Endothelial cell of umbilical vein (primary cell): ENCODE results near the gene TMEM35B. TPM values are rescaled to one million over a fixed set of nuclear protein-coding genes. Genes with fewer than 3 reads are reported as not detected.

Experiments used
- BruUV-seq: library from RNA; stranded (reverse); fragments of 400-500 nt; replicated peaks from 2 replicates; lab custom pipeline; 2021; lab: Mats Ljungman, UMichigan
- CTCF ChIA-PET: fragments of 300-600, 350-600 bp; sonication (Branson Sonifier 250); formaldehyde crosslinking; loops from one replicate; lab custom pipeline; 2021; ENCODE audit warnings: antibody characterized with exemption, inconsistent platforms; lab: Charles Lee
- POLR2A ChIA-PET: fragments of 300-600, 350-600 bp; sonication (Branson Sonifier 250); formaldehyde crosslinking; loops from one replicate; lab custom pipeline; 2021; ENCODE audit warnings: antibody characterized with exemption, inconsistent platforms; lab: Charles Lee
- DNase-seq: peaks from one replicate; pipeline ENCODE4 v3.0.0-alpha.2; 2011; ENCODE audit warnings: low read depth, low spot score
- FAIRE-seq: peaks from 2 replicates; lab custom pipeline; 2011; peaks lifted over from hg19 to GRCh38; lab: Jason Lieb, UNC
- H2AFZ ChIP-seq: 2 replicates; pipeline ENCODE4 v1.6.0; 2012; ENCODE audit warnings: low read depth, low read length, control low read depth, inconsistent platforms
- H3K27ac ChIP-seq: 2 replicates; pipeline ENCODE4 v1.5.1; 2011; ENCODE audit warnings: low read depth, mild to moderate bottlenecking, control low read depth, low read length, moderate library complexity; ENCODE audit not compliant: insufficient read depth
- H3K27me3 ChIP-seq, 2 experiments: 2 replicates each; pipeline versions ENCODE4 v1.6.0 to v1.6.1; 2011; ENCODE audit warnings: low read length in 2 of 2, mixed read lengths in 1 of 2; ENCODE audit not compliant: control insufficient read depth in 2 of 2, insufficient read depth in 2 of 2
- H3K36me3 ChIP-seq, 2 experiments: 2 replicates in 1 of 2; 3 replicates in 1 of 2; pipeline ENCODE4 v1.5.1; 2011; ENCODE audit warnings: low read length in 2 of 2, mild to moderate bottlenecking in 1 of 2, moderate library complexity in 1 of 2; ENCODE audit not compliant: control insufficient read depth in 2 of 2, insufficient read depth in 2 of 2; ENCODE audit errors: extremely low read depth in 1 of 2
- H3K4me1 ChIP-seq: 3 replicates; pipeline ENCODE4 v1.5.1; 2011; ENCODE audit warnings: mild to moderate bottlenecking, low read length; ENCODE audit not compliant: control insufficient read depth, insufficient read depth; ENCODE audit errors: extremely low read depth
- H3K4me2 ChIP-seq: 2 replicates; pipeline ENCODE4 v1.6.1; 2011; ENCODE audit warnings: low read length, control low read depth, mixed read lengths; ENCODE audit not compliant: insufficient read depth
- H3K4me3 ChIP-seq, 3 experiments: fragments of 200-600 bp in 1 of 3; sonication (generic), shearing (Covaris generic) in 1 of 3; replicated peaks in 1 of 3; 2 replicates each; pipeline ENCODE4 v1.5.1; 2011 to 2016; ENCODE audit warnings: control low read depth in 3 of 3, low read length in 3 of 3, mild to moderate bottlenecking in 2 of 3, inconsistent platforms in 1 of 3, low read depth in 1 of 3, moderate library complexity in 1 of 3; ENCODE audit not compliant: insufficient read depth in 1 of 3
- H3K79me2 ChIP-seq: 2 replicates; pipeline ENCODE4 v1.6.0; 2012; ENCODE audit warnings: low read length, inconsistent platforms; ENCODE audit not compliant: control insufficient read depth, insufficient read depth
- H3K9ac ChIP-seq: replicated peaks from 2 replicates; pipeline ENCODE3; 2011; ENCODE audit warnings: low read length, control low read depth; ENCODE audit not compliant: insufficient read depth; ENCODE audit errors: extremely low read depth
- H3K9me1 ChIP-seq: replicated peaks from 3 replicates; pipeline ENCODE4 v1.6.0; 2011; ENCODE audit warnings: mild to moderate bottlenecking, low read length; ENCODE audit not compliant: control insufficient read depth, insufficient read depth; ENCODE audit errors: extremely low read depth
- H3K9me3 ChIP-seq: replicated peaks from 2 replicates; pipeline ENCODE4 v1.5.1; 2012; ENCODE audit warnings: low read length, inconsistent platforms; ENCODE audit not compliant: control insufficient read depth, insufficient read depth
- H4K20me1 ChIP-seq: replicated peaks from 2 replicates; pipeline ENCODE3; 2011; ENCODE audit warnings: mild to moderate bottlenecking, low read length; ENCODE audit not compliant: control insufficient read depth, insufficient read depth; ENCODE audit errors: extremely low read depth
- EZH2 ChIP-seq: IDR thresholded peaks from 2 replicates; pipeline ENCODE4 v1.6.1; 2012; ENCODE audit warnings: borderline replicate concordance, low read depth, mild to moderate bottlenecking, moderate library complexity, low read length, inconsistent platforms; ENCODE audit not compliant: severe bottlenecking
- FOS ChIP-seq: IDR thresholded peaks from 2 replicates; pipeline ENCODE4 v1.6.1; 2011; ENCODE audit warnings: mild to moderate bottlenecking, low read length, moderate library complexity, borderline replicate concordance; ENCODE audit not compliant: insufficient read depth
- GATA2 ChIP-seq: IDR thresholded peaks from 2 replicates; pipeline ENCODE4 v1.7.0; 2011; ENCODE audit warnings: low read depth, mild to moderate bottlenecking, moderate library complexity, mixed read lengths, low read length; ENCODE audit not compliant: insufficient read length, insufficient read depth
- JUN ChIP-seq: IDR thresholded peaks from 2 replicates; pipeline ENCODE4 v1.6.1; 2011; ENCODE audit warnings: borderline replicate concordance, low read depth; ENCODE audit not compliant: insufficient read length, insufficient read depth
- MYC ChIP-seq: IDR thresholded peaks from one replicate; pipeline ENCODE4 v1.6.1; 2011; ENCODE audit warnings: mild to moderate bottlenecking, low read depth, low read length
- POLR2A ChIP-seq: IDR thresholded peaks from 2 replicates; pipeline ENCODE4 v1.6.1; 2012; ENCODE audit warnings: low read depth, mild to moderate bottlenecking, control low read depth, low read length
- POLR2AphosphoS5 ChIP-seq: IDR thresholded peaks from 2 replicates; pipeline ENCODE4 v1.6.1; 2012; ENCODE audit warnings: low read depth, mild to moderate bottlenecking, control low read depth, low read length, moderate library complexity; ENCODE audit not compliant: insufficient read depth
- dilution Hi-C: fragments of 300-500 bp; cut with MboI; formaldehyde crosslinking; loops from one replicate; pipeline ENCODE4 v1.15.0; 2019; ENCODE audit warnings: low sequenced_read_pairs; ENCODE audit not compliant: extremely low pct_ligation_motif_present
- intact Hi-C: fragments of 100-400 bp; cut with micrococcal nuclease; formaldehyde crosslinking; loops from one replicate; pipeline ENCODE4 v1.10.0; 2022
- polyA plus RNA-seq, 4 experiments: library from polyadenylated mRNA; depleted of rRNA in 3 of 4; stranded (reverse) in 3 of 4; unstranded in 1 of 4; fragments of >200 nt; gene quantifications; 2 replicates each; pipeline versions ENCODE4 v1.2.1 to v1.2.3, GENCODE V29; 2011 to 2012; ENCODE audit warnings: missing spikeins in 1 of 4
- total RNA-seq: library from RNA; stranded (reverse); gene quantifications from 2 replicates; pipeline ENCODE4 v1.2.3, GENCODE V29; 2021
- TF ChIP-seq, protein P1 (sequence below): IDR thresholded peaks from 2 replicates; pipeline ENCODE4 v1.6.1; 2011; ENCODE audit not compliant: insufficient read depth, insufficient read length
- TF ChIP-seq, protein P2 (sequence below), 2 donors: IDR thresholded peaks; 1 replicate in 1 of 2; 2 replicates in 1 of 2; pipeline ENCODE4 v1.5.1; 2011; ENCODE audit warnings: low read length in 2 of 2, mild to moderate bottlenecking in 2 of 2, moderate library complexity in 2 of 2, control low read depth in 1 of 2, inconsistent platforms in 1 of 2, low read depth in 1 of 2; ENCODE audit not compliant: insufficient read depth in 1 of 2; ENCODE audit errors: extremely low read depth in 1 of 2

Gene TMEM35B
- total and polyA plus RNA-seq, 2 donors (not counting 3 experiments of a cell fraction or from before 2014, with no cell fraction given): 18.7 to 46.2 TPM

DNA sequence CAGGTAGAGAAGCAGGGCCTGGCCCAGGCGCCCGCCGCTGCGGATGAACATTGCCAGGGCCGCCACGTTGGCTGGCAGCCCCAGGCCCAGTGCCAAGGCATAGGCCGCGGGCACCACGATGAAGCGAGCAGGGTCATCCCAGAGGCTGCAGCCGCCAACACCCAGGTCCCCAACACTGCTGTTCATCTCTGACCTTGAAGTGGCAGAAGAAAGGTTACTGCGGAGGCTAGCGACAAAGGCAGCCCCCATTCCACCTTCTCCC, 8.0 kb downstream of the TMEM35B start:
- Histone ChIP-seq H3K9me3 (no peaks in the 10 kb centered on the region), H3K27ac (no peak overlapping the region), H4K20me1 (no peaks in the 10 kb centered on the region), H3K36me3 (peaks cover 0 to 2% of the 10 kb centered on the region in 2 experiments), H3K27me3 (peaks cover 0 to 3% of the 10 kb centered on the region in 2 experiments), H3K4me3 (no peak overlapping the region), H3K4me1 (no peaks in the 10 kb centered on the region), H3K9ac (no peak overlapping the region), H3K79me2 (no peaks in the 10 kb centered on the region), H3K9me1 (no peaks in the 10 kb centered on the region), H3K4me2 (no peak overlapping the region), H2AFZ (no peak overlapping the region)
- TF ChIP-seq EZH2: no peak
- no peak for TF ChIP-seq POLR2AphosphoS5
- POLR2A ChIA-PET: no interaction called here
- intact Hi-C loops (no loop called here), dilution Hi-C loops (loop anchor here (25.0 kb wide), 1 partner anchor 185 kb away; no protein-coding TSS in a partner anchor)
- no TSS peak for BruUV-seq
- DNase-seq (no peak), FAIRE-seq (no peak)
- CTCF ChIA-PET: no interaction called here

DNA sequence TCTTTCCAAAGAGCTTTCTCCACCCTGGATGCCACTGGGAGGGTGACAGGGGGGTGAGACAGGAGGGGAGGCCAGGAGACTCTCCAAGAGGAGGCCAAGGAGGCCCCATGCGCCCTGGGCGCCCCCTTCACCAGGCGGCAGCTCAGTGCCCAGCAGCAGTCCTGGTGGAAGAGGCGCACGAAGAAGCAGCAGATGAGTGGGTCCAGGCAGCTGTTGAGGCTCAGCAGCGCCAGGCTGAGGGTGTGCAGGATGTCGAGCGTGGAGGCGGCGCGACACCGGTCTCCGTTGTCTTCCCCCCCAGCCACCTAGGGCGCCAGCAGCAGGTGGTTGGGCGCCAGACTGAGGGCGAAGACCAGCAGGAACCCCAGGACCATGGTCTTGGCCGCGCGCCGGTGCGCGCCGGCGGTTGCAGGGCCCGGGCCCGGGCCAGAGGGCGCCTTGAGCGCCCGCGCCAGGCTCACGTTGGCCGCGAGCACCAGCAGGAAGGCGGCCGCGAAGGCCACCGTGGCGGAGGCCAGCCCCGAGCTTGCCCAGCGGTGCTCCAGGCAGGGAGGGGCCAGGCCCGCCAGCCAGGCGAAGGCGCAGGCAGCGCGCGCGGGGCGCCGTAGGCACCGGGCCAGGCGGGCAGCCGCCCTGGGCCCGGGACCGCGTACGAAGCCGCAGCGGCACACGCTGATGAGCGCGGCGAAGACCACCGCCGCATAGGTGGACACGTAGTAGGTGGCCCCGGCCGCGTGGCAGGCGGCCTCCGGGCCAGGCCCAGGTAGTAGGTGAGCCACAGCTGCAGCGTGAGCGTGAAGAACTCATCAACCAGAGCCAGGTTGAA, 8.6 kb downstream of the TMEM35B start:
- TF ChIP-seq JUN (no peak), POLR2AphosphoS5 (no peak), FOS (no peak), GATA2 (no peak), EZH2 (no peak), POLR2A (no peak), MYC (no peak)
- TF ChIP-seq, protein P1, sequence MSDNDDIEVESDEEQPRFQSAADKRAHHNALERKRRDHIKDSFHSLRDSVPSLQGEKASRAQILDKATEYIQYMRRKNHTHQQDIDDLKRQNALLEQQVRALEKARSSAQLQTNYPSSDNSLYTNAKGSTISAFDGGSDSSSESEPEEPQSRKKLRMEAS: no peak
- TF ChIP-seq, protein P2, sequence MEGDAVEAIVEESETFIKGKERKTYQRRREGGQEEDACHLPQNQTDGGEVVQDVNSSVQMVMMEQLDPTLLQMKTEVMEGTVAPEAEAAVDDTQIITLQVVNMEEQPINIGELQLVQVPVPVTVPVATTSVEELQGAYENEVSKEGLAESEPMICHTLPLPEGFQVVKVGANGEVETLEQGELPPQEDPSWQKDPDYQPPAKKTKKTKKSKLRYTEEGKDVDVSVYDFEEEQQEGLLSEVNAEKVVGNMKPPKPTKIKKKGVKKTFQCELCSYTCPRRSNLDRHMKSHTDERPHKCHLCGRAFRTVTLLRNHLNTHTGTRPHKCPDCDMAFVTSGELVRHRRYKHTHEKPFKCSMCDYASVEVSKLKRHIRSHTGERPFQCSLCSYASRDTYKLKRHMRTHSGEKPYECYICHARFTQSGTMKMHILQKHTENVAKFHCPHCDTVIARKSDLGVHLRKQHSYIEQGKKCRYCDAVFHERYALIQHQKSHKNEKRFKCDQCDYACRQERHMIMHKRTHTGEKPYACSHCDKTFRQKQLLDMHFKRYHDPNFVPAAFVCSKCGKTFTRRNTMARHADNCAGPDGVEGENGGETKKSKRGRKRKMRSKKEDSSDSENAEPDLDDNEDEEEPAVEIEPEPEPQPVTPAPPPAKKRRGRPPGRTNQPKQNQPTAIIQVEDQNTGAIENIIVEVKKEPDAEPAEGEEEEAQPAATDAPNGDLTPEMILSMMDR (IDR thresholded peaks at IDR 0.05; ENCODE audit: extremely low read depth in 1 of 2, insufficient read depth in 1 of 2, low read depth in 1 of 2, low read length in 2 of 2): no peak
- H4K20me1 ChIP-seq: no peaks in the 10 kb centered on the region
- DNase-seq: no peak
- intact Hi-C loops (no loop called here), dilution Hi-C loops (loop anchor here (25.0 kb wide), 1 partner anchor 186 kb away; no protein-coding TSS in a partner anchor)
- no peaks in the 10 kb centered on the region for H3K9me3 ChIP-seq
- H3K9ac ChIP-seq: no peak overlapping the region
- no TSS peak for BruUV-seq
- H2AFZ ChIP-seq: no peak overlapping the region
- H3K27ac ChIP-seq: no peak overlapping the region
- peaks cover 0 to 3% of the 10 kb centered on the region in 2 experiments for H3K27me3 ChIP-seq
- ChIA-PET CTCF (no interaction called here), POLR2A (no interaction called here)
- no peak overlapping the region for H3K4me2 ChIP-seq
- H3K4me3 ChIP-seq: no peak overlapping the region
- H3K79me2 ChIP-seq: no peaks in the 10 kb centered on the region
- no peak for FAIRE-seq
- H3K36me3 ChIP-seq: no peaks in the 10 kb centered on the region
- no peaks in the 10 kb centered on the region for H3K4me1 ChIP-seq
- H3K9me1 ChIP-seq: no peaks in the 10 kb centered on the region
